Thoracic aorta (tissue), 2 donors: ENCODE measurements around the gene FAM193B. TPM values are rescaled to one million over a fixed set of nuclear protein-coding genes. Genes with fewer than 3 reads are reported as not detected.

ENCODE experiments used
- ATAC-seq: fragments of 150-250 bp; one replicate; pipeline ENCODE4 v1.8.0; 2017; ENCODE audit warnings: low read depth; ENCODE audit not compliant: insufficient number of reproducible peaks, low FRiP score
- DNase-seq: peaks from one replicate; pipeline ENCODE4 v3.0.0-alpha.2; 2020; ENCODE audit warnings: low spot score
- H3K27ac ChIP-seq, 2 donors: fragments of 200-600 bp; sonication (generic); 1 replicate in 1 of 2; 2 replicates in 1 of 2; pipeline ENCODE4 v1.5.1; 2016; ENCODE audit warnings: mild to moderate bottlenecking in 2 of 2, moderate library complexity in 2 of 2
- H3K27me3 ChIP-seq: fragments of 200-600 bp; sonication (generic); replicated peaks from 2 replicates; pipeline ENCODE4 v1.6.0; 2016; ENCODE audit warnings: mild to moderate bottlenecking; ENCODE audit not compliant: insufficient read depth
- H3K36me3 ChIP-seq: fragments of 200-600 bp; sonication (generic); one replicate; pipeline ENCODE4 v1.5.1; 2016
- H3K4me1 ChIP-seq, 2 donors: fragments of 200-600 bp; sonication (generic); 1 replicate in 1 of 2; 2 replicates in 1 of 2; pipeline versions ENCODE4 v1.5.1 to v1.6.0; 2016; ENCODE audit warnings: low read depth in 2 of 2, mild to moderate bottlenecking in 1 of 2; ENCODE audit not compliant: control insufficient read depth in 1 of 2
- H3K4me3 ChIP-seq: fragments of 200-600 bp; sonication (generic); 2 replicates; pipeline ENCODE4 v1.5.1; 2016; ENCODE audit warnings: mild to moderate bottlenecking
- H3K9me3 ChIP-seq: fragments of 200-600 bp; sonication (generic); 2 replicates; pipeline ENCODE4 v1.5.1; 2016
- total RNA-seq, 2 donors: library from RNA; depleted of rRNA; stranded (reverse); fragments of >200 nt; gene quantifications; one replicate each; pipeline versions ENCODE4 v1.1.0 to v1.2.3, GENCODE V29; 2016
- TF ChIP-seq, protein P1 (sequence below): fragments of 200-600 bp; sonication (generic); IDR thresholded peaks from one replicate; pipeline ENCODE4 v1.5.1; 2019; ENCODE audit warnings: antibody characterized with exemption

The FAM193B gene
- total RNA-seq, 2 donors from 2014 or later: 76.6 to 103 TPM

- no peak for ATAC-seq
- no peak for DNase-seq
Measured at GRCh38 chr5:177530638-177531037, 23.7 kb downstream of the FAM193B start.

GRCh38 chr5:177529247-177530203 lies 24.8 kb downstream of the FAM193B start:
- peaks cover 67% of the 10 kb centered on the region for H3K36me3 ChIP-seq
- H3K27me3 ChIP-seq: no peaks in the 10 kb centered on the region
- H3K9me3 ChIP-seq: no peaks in the 10 kb centered on the region
- ATAC-seq: no peak
- no peak for DNase-seq
- TF ChIP-seq, protein P1, sequence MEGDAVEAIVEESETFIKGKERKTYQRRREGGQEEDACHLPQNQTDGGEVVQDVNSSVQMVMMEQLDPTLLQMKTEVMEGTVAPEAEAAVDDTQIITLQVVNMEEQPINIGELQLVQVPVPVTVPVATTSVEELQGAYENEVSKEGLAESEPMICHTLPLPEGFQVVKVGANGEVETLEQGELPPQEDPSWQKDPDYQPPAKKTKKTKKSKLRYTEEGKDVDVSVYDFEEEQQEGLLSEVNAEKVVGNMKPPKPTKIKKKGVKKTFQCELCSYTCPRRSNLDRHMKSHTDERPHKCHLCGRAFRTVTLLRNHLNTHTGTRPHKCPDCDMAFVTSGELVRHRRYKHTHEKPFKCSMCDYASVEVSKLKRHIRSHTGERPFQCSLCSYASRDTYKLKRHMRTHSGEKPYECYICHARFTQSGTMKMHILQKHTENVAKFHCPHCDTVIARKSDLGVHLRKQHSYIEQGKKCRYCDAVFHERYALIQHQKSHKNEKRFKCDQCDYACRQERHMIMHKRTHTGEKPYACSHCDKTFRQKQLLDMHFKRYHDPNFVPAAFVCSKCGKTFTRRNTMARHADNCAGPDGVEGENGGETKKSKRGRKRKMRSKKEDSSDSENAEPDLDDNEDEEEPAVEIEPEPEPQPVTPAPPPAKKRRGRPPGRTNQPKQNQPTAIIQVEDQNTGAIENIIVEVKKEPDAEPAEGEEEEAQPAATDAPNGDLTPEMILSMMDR: no peak
- peaks cover 0 to 7% of the 10 kb centered on the region in 2 donors for H3K4me1 ChIP-seq
- H3K27ac ChIP-seq: no peak overlapping the region
- H3K4me3 ChIP-seq: no peak overlapping the region

More at GRCh38 chr5:177530638-177531037, 23.7 kb downstream of the FAM193B start:
- H3K27ac ChIP-seq: no peak overlapping the region
- peaks cover 7 to 18% of the 10 kb centered on the region in 2 donors for H3K4me1 ChIP-seq
- no peak overlapping the region for H3K4me3 ChIP-seq
- no peaks in the 10 kb centered on the region for H3K9me3 ChIP-seq
- H3K36me3 ChIP-seq: peaks cover 62% of the 10 kb centered on the region
- TF ChIP-seq, protein P1: no peak
- H3K27me3 ChIP-seq: no peaks in the 10 kb centered on the region

DNA sequence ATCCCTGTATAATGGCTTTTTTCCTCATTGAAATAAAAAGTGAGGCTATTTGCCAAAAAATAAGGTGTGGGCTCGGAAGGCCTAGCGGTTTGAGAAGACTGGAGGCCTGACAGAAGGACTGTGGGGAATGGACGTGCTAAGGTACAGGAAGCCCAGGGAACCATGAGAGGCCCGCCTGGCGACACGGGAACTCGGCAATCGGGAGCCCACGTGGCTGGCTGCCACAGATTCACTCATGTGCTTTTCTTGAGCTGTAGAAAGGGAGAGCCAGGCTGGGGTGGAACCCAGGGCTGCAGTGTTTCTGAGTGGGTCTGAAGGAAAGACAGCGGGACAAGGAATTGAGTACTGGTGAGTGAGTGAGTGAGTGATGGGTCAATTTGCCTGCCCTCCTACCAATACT lies 25.7 kb downstream of the FAM193B start:
- TF ChIP-seq, protein P1: no peak
- Histone ChIP-seq H3K4me3 (no peak overlapping the region), H3K27ac (no peak overlapping the region), H3K36me3 (peaks cover 70% of the 10 kb centered on the region), H3K9me3 (no peaks in the 10 kb centered on the region), H3K27me3 (no peaks in the 10 kb centered on the region), H3K4me1 (no peaks in the 10 kb centered on the region)
- ATAC-seq (no peak), DNase-seq (no peak)

GRCh38 chr5:177527595-177527994 lies 26.8 kb downstream of the FAM193B start:
- H3K36me3 ChIP-seq: peaks cover 70% of the 10 kb centered on the region

DNA sequence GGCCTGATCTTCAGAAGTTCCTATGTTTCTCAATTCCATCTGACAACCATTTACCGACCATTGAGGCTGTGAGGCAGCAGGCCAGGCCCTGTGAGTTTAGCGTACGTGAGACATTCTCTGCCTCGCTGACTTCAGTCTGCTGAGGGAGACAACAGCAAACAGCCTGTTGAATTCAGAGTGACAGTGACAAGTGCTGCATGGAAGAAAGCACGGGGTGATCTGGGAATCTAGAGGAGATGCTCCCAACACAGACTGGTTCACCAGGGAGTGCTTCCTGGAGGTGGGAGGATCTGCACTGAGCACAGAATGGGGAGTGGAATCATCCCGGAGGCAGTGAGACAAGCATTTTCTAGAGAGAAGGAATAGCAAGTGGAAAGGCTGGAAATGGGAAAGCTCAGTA lies 27.6 kb downstream of the FAM193B start:
- TF ChIP-seq, protein P1: no peak
- peaks cover 64% of the 10 kb centered on the region for H3K36me3 ChIP-seq
- ATAC-seq: no peak
- H3K27me3 ChIP-seq: no peaks in the 10 kb centered on the region
- no peak overlapping the region for H3K27ac ChIP-seq
- no peak overlapping the region for H3K4me3 ChIP-seq
- no peaks in the 10 kb centered on the region for H3K4me1 ChIP-seq
- no peak for DNase-seq
- H3K9me3 ChIP-seq: no peaks in the 10 kb centered on the region

More at GRCh38 chr5:177527595-177527994, 26.8 kb downstream of the FAM193B start:
- no peak overlapping the region for H3K4me3 ChIP-seq
- no peak overlapping the region for H3K27ac ChIP-seq
- no peaks in the 10 kb centered on the region for H3K27me3 ChIP-seq
- no peaks in the 10 kb centered on the region for H3K4me1 ChIP-seq
- no peak for ATAC-seq
- H3K9me3 ChIP-seq: no peaks in the 10 kb centered on the region
- no peak for DNase-seq
- TF ChIP-seq, protein P1: no peak
